ENCODE measurements around the gene ANKRD44. TPM values are rescaled to one million over a fixed set of nuclear protein-coding genes. Genes with fewer than 3 reads are reported as not detected.

ANKRD44 gene
- total RNA-seq, 2 donors from 2014 or later: 131 to 154 TPM

- peak; percentile 86 for ATAC-seq (replicated peaks)
- H3K9me3 Mint-ChIP-seq: no peaks in the 10 kb centered on the region
- H3K4me3 Mint-ChIP-seq: peak overlapping the region; percentile 68
- no peaks in the 10 kb centered on the region for H3K36me3 Mint-ChIP-seq (ENCODE audit: low read depth)
- H3K27me3 Mint-ChIP-seq: no peaks in the 10 kb centered on the region
- H3K27ac Mint-ChIP-seq: peak overlapping the region; percentile 97
- peaks cover 44% of the 10 kb centered on the region for H3K4me1 Mint-ChIP-seq
Observed at GRCh38 chr2:197268786-197269584, 41.6 kb downstream of the ANKRD44 start.

- no peaks in the 10 kb centered on the region for H3K27me3 Mint-ChIP-seq
- ATAC-seq (replicated peaks): peak; percentile 70
- peaks cover 24% of the 10 kb centered on the region for H3K36me3 Mint-ChIP-seq (ENCODE audit: low read depth)
- H3K4me1 Mint-ChIP-seq: peaks cover 66% of the 10 kb centered on the region
- peak overlapping the region; percentile 97 for H3K27ac Mint-ChIP-seq
- peak overlapping the region; percentile 68 for H3K4me3 Mint-ChIP-seq
- no peaks in the 10 kb centered on the region for H3K9me3 Mint-ChIP-seq
Observed at GRCh38 chr2:197266477-197266876, 44.1 kb downstream of the ANKRD44 start.

- Mint-ChIP-seq H3K27ac (peak overlapping the region; percentile 97), H3K36me3 (ENCODE audit: low read depth) (peaks cover 25% of the 10 kb centered on the region), H3K27me3 (no peaks in the 10 kb centered on the region), H3K4me3 (peak overlapping the region; percentile 68), H3K9me3 (no peaks in the 10 kb centered on the region), H3K4me1 (peaks cover 65% of the 10 kb centered on the region)
- no peak for ATAC-seq (replicated peaks)
Observed at GRCh38 chr2:197265924-197266323, 44.7 kb downstream of the ANKRD44 start.

DNA sequence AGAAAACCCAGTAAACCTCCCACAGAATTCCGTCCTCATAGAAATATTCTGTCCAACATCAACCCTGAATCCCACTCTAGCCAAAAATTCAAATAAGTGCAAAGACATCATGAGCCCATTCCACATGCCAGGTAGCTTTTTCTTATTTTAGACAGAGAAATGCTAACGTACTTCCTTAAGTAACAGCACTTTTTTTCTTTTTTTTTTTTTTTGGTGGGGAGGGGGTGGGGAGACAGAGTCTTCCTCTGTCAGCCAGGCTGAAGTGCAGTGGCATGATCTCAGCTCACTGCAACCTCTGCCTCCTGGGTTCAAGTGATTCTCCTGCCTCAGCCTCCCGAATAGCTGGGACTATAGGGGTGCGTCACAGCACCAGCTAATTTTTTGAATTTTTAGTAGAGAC is 45.5 kb downstream of the ANKRD44 start:
- Mint-ChIP-seq H3K4me3 (peak overlapping the region; percentile 68), H3K27me3 (no peaks in the 10 kb centered on the region), H3K36me3 (ENCODE audit: low read depth) (peaks cover 25% of the 10 kb centered on the region), H3K27ac (peak overlapping the region; percentile 87), H3K9me3 (no peaks in the 10 kb centered on the region), H3K4me1 (peaks cover 56% of the 10 kb centered on the region)
- ATAC-seq (replicated peaks): no peak

- no peak for ATAC-seq (replicated peaks)
- H3K27ac Mint-ChIP-seq: peak overlapping the region; percentile 87
- H3K4me3 Mint-ChIP-seq: peak overlapping the region; percentile 68
Observed at GRCh38 chr2:197264332-197264731, 46.2 kb downstream of the ANKRD44 start.

GRCh38 chr2:197263077-197263476 is 47.5 kb downstream of the ANKRD44 start:
- Mint-ChIP-seq H3K4me3 (peak overlapping the region; percentile 68), H3K4me1 (peaks cover 54% of the 10 kb centered on the region), H3K27me3 (no peaks in the 10 kb centered on the region), H3K27ac (peak overlapping the region; percentile 87), H3K9me3 (no peaks in the 10 kb centered on the region), H3K36me3 (ENCODE audit: low read depth) (peaks cover 31% of the 10 kb centered on the region)
- no peak for ATAC-seq (replicated peaks)

More at GRCh38 chr2:197264332-197264731, 46.2 kb downstream of the ANKRD44 start:
- peaks cover 55% of the 10 kb centered on the region for H3K4me1 Mint-ChIP-seq
- H3K27me3 Mint-ChIP-seq: no peaks in the 10 kb centered on the region
- H3K36me3 Mint-ChIP-seq (ENCODE audit: low read depth): peaks cover 25% of the 10 kb centered on the region
- no peaks in the 10 kb centered on the region for H3K9me3 Mint-ChIP-seq

GRCh38 chr2:197261808-197262226 is 48.8 kb downstream of the ANKRD44 start:
- ATAC-seq (replicated peaks): no peak
- peaks cover 51% of the 10 kb centered on the region for H3K4me1 Mint-ChIP-seq
- H3K9me3 Mint-ChIP-seq: no peaks in the 10 kb centered on the region
- no peaks in the 10 kb centered on the region for H3K27me3 Mint-ChIP-seq
- H3K27ac Mint-ChIP-seq: peak overlapping the region; percentile 87
- H3K4me3 Mint-ChIP-seq: peak overlapping the region; percentile 68
- peaks cover 31% of the 10 kb centered on the region for H3K36me3 Mint-ChIP-seq (ENCODE audit: low read depth)

DNA sequence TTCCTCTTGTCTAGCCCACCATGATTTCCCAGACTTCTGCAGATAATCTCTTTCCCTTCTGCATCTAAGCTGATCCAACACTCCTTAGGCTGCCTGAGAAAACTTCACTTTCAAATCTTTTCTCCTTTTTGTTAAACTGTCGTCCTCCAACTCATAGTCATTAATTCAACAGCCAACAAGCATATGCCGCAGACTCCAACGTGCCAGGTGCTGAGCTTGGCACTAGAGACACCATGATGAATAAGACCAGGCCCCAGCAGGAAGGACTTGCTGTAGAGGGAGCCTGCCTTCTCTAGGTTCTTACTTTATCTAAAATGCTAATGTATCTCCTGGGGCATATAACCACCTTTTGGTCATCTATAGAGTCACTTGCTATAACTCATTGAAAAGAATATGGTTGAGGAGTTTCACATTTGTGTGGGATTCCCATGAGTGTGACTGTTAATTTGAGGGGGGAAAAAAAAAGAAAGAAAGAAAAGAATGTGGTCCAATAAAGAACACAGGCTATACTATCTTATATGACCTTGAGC is 51.0 kb downstream of the ANKRD44 start:
- ATAC-seq (replicated peaks): peak; percentile 38
- Mint-ChIP-seq H3K4me3 (peak overlapping the region; percentile 97), H3K9me3 (no peaks in the 10 kb centered on the region), H3K36me3 (ENCODE audit: low read depth) (peaks cover 38% of the 10 kb centered on the region), H3K4me1 (peaks cover 68% of the 10 kb centered on the region), H3K27ac (peak overlapping the region; percentile 81), H3K27me3 (no peaks in the 10 kb centered on the region)

GRCh38 chr2:197258580-197258979 is 52.0 kb downstream of the ANKRD44 start:
- H3K4me3 Mint-ChIP-seq: peak overlapping the region; percentile 97
- peaks cover 70% of the 10 kb centered on the region for H3K4me1 Mint-ChIP-seq
- peak overlapping the region; percentile 81 for H3K27ac Mint-ChIP-seq
- no peaks in the 10 kb centered on the region for H3K27me3 Mint-ChIP-seq
- H3K36me3 Mint-ChIP-seq (ENCODE audit: low read depth): peaks cover 34% of the 10 kb centered on the region
- no peaks in the 10 kb centered on the region for H3K9me3 Mint-ChIP-seq
- ATAC-seq (replicated peaks): peak; percentile 45

DNA sequence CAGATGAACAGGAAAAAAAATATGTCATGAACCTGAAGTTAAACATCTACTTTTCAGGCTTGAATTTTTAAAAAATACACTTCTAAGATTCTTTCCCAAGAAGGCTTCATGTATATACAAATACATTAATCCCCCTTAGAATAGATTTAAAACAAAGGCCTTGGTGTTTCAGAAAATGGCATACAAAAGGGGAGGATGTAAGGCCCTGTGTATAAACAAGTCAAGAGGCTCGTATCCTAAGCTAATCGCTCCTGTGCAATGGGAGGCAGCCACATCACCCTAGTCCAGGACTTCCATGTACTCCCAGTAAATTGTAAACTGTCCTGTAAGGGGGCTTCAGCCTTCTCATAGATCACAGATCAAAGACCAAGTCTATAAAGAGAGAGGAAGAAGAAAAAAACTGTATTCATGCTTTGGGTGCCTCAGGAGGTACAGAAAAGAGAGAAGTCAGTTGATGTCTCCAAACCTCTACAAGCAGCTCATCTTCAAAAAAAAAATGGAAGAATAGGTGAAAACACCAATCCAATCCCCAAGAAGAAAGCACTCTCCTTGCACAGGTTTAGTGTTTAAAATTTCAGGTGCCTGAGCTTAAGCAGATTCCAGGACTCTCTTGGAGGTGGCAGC is 53.9 kb downstream of the ANKRD44 start:
- no peak for ATAC-seq (replicated peaks)
- Mint-ChIP-seq H3K36me3 (ENCODE audit: low read depth) (peaks cover 15% of the 10 kb centered on the region), H3K9me3 (no peaks in the 10 kb centered on the region), H3K27me3 (no peaks in the 10 kb centered on the region), H3K27ac (peak overlapping the region; percentile 99), H3K4me3 (peak overlapping the region; percentile 97), H3K4me1 (peaks cover 53% of the 10 kb centered on the region)

- Mint-ChIP-seq H3K27ac (peak overlapping the region; percentile 99), H3K36me3 (ENCODE audit: low read depth) (peaks cover 13% of the 10 kb centered on the region), H3K9me3 (no peaks in the 10 kb centered on the region), H3K4me1 (peaks cover 57% of the 10 kb centered on the region), H3K4me3 (peak overlapping the region; percentile 97), H3K27me3 (no peaks in the 10 kb centered on the region)
- ATAC-seq (replicated peaks): no peak
Observed at GRCh38 chr2:197256021-197256420, 54.6 kb downstream of the ANKRD44 start.

- Mint-ChIP-seq H3K27ac (peak overlapping the region; percentile 99), H3K27me3 (no peaks in the 10 kb centered on the region), H3K4me1 (peaks cover 59% of the 10 kb centered on the region), H3K9me3 (no peaks in the 10 kb centered on the region), H3K36me3 (ENCODE audit: low read depth) (peaks cover 13% of the 10 kb centered on the region), H3K4me3 (peak overlapping the region; percentile 97)
- peak; percentile 92 for ATAC-seq (replicated peaks)
Observed at GRCh38 chr2:197255543-197255942, 55.0 kb downstream of the ANKRD44 start.

GRCh38 chr2:197254776-197255530 is 55.6 kb downstream of the ANKRD44 start:
- Mint-ChIP-seq H3K36me3 (ENCODE audit: low read depth) (peaks cover 13% of the 10 kb centered on the region), H3K4me1 (peaks cover 65% of the 10 kb centered on the region), H3K27ac (peak overlapping the region; percentile 99), H3K9me3 (no peaks in the 10 kb centered on the region), H3K4me3 (peak overlapping the region; percentile 97), H3K27me3 (no peaks in the 10 kb centered on the region)
- peak; percentile 65 for ATAC-seq (replicated peaks)

DNA sequence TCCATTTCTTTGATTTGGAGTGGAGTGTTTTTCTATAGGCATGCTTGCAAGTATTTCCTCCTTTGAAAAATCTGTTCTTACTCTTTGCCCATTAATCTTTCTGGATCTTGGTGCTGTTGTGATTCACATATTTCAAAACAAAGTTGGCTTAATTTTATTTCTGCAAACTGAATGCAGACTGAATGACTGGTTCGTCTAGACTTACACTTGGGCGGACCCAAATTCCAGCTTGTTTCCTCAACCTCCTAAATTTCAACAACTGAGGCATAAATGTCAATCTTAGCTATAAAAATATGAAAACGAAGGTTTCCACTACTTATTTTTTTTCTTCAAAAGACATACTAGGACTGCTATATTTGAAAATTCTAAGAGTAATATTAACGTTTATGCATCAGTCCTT is 59.0 kb downstream of the ANKRD44 start:
- no peaks in the 10 kb centered on the region for H3K9me3 Mint-ChIP-seq
- H3K4me1 Mint-ChIP-seq: peaks cover 63% of the 10 kb centered on the region
- peak overlapping the region; percentile 77 for H3K27ac Mint-ChIP-seq
- peak overlapping the region; percentile 23 for H3K4me3 Mint-ChIP-seq
- peaks cover 29% of the 10 kb centered on the region for H3K36me3 Mint-ChIP-seq (ENCODE audit: low read depth)
- no peaks in the 10 kb centered on the region for H3K27me3 Mint-ChIP-seq
- ATAC-seq (replicated peaks): no peak

Data from activated T-helper 17 cell treated with anti-CD3 and anti-CD28 coated beads, Interleukin-2, amount 50 U/mL, for 72 hours (primary cell).